GM12872 (cell line): Measurements from ENCODE around the gene CRABP1.

Source experiments
- CTCF ChIP-seq: IDR thresholded peaks from 3 replicates; pipeline ENCODE4 v1.5.1; 2011; ENCODE audit warnings: low read depth, mild to moderate bottlenecking, low read length, moderate library complexity; ENCODE audit not compliant: insufficient read depth

CRABP1 gene

GRCh38 chr15:78393137-78393536 is 53.0 kb downstream of the CRABP1 start:
- no peak for TF ChIP-seq CTCF

DNA sequence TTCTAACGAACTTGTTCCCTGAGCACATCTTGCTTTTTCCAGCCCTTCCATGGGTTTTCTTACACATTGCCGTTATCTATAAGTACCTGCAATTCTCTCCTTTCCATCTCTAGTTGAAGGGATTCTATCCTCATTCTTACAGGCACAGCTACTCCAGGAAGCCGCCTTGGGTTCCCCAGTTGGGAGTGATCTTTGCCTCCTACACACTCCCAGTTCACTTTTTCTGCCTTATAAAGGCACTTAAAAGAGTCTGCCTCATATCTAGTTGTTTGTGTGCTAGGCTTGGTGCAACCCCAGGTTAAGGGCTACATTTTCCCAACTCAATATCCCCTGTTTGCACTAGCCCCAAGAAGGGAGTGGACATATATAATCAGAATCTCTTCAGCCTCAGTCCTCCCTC is 53.9 kb downstream of the CRABP1 start:
- TF ChIP-seq CTCF, result no peak

- TF ChIP-seq CTCF, result no peak
Observed at GRCh38 chr15:78394981-78395616, 54.9 kb downstream of the CRABP1 start.

- TF ChIP-seq CTCF, result no peak
Observed at GRCh38 chr15:78396186-78396814, 56.1 kb downstream of the CRABP1 start.

DNA sequence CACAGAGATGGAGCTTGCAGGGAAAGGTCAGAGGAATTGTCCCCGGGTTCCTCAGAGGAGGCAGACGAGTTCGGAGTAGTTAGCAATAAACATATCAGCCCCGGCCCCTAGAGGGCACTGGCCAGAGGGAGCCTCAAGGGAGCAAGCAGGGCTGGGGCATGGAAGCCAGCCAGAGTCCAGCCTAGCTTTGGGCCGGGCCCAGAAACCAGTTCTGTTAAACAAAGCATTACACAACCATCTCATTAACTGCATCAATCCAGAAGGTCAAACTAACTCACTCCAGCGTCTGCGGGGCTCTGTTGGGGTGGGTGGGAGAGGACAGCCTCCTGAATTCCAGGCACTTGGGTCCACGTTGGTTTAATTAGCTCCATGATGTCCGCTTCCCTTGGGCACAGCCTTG is 56.8 kb downstream of the CRABP1 start:
- TF ChIP-seq CTCF, result 0 out of 3 replicates have a peak, but pooled peaks have one; percentile 29

DNA sequence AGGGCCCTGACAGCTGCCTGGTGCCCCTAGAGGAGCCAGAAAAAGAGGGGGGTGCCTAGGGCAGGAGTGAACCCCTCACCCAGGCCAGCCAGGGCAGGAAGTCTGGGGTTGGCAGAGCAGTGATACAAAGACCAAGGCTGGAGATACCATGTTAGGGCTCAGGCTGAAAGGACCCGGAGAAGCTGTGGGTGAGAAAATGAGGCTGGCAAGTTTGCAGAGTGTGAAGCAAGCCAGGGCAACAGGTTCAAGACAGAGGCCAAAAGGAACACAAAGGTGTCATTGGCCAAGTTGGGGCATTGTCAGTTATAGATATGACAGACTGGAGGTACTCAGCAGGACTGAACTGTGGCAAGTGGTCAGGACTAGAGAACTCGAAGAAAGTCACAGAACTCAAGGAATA is 57.2 kb downstream of the CRABP1 start:
- TF ChIP-seq CTCF, result no peak
